Skeletal muscle satellite cell (primary cell): ENCODE results near the gene RTKN2.

Source experiments
- H3K27me3 ChIP-seq: 2 replicates; pipeline ENCODE4 v1.7.0; 2013; ENCODE audit warnings: low read length; ENCODE audit not compliant: control insufficient read depth, insufficient read depth
- H3K36me3 ChIP-seq: 2 replicates; pipeline ENCODE4 v1.7.0; 2013; ENCODE audit warnings: mild to moderate bottlenecking, control low read depth, low read length; ENCODE audit not compliant: insufficient read depth
- H3K4me1 ChIP-seq: 2 replicates; pipeline ENCODE4 v1.7.0; 2013; ENCODE audit warnings: low read length; ENCODE audit not compliant: control insufficient read depth, insufficient read depth
- H3K4me2 ChIP-seq: 2 replicates; pipeline ENCODE4 v1.7.0; 2013; ENCODE audit warnings: mild to moderate bottlenecking, low read length
- H3K4me3 ChIP-seq: 2 replicates; pipeline ENCODE4 v1.7.0; 2013; ENCODE audit warnings: low read length
- H3K9ac ChIP-seq: 2 replicates; pipeline ENCODE4 v1.7.0; 2013; ENCODE audit warnings: mild to moderate bottlenecking, low read depth, low read length, moderate library complexity
- H3K9me3 ChIP-seq: replicated peaks from 2 replicates; pipeline ENCODE4 v1.7.0; 2013; ENCODE audit warnings: mild to moderate bottlenecking, control low read depth, low read length

RTKN2 gene

GRCh38 chr10:62186999-62187675, 81.5 kb downstream of the RTKN2 start:
- Histone ChIP-seq H3K4me2 (no peak overlapping the region), H3K4me3 (no peak overlapping the region), H3K27me3 (no peaks in the 10 kb centered on the region), H3K36me3 (no peaks in the 10 kb centered on the region), H3K4me1 (no peaks in the 10 kb centered on the region), H3K9ac (no peak overlapping the region), H3K9me3 (no peaks in the 10 kb centered on the region)

- H3K27me3 ChIP-seq, result no peaks in the 10 kb centered on the region
- H3K9ac ChIP-seq, result no peak overlapping the region
- no peak overlapping the region for H3K4me3 ChIP-seq
- H3K4me2 ChIP-seq, result no peak overlapping the region
- no peaks in the 10 kb centered on the region for H3K36me3 ChIP-seq
- no peaks in the 10 kb centered on the region for H3K9me3 ChIP-seq
- H3K4me1 ChIP-seq, result no peaks in the 10 kb centered on the region
Measured at GRCh38 chr10:62185919-62186692, 82.5 kb downstream of the RTKN2 start.

GRCh38 chr10:62183857-62184795, 84.5 kb downstream of the RTKN2 start:
- Histone ChIP-seq H3K36me3 (no peaks in the 10 kb centered on the region), H3K4me1 (no peaks in the 10 kb centered on the region), H3K4me2 (no peak overlapping the region), H3K4me3 (no peak overlapping the region), H3K9me3 (no peaks in the 10 kb centered on the region), H3K9ac (no peak overlapping the region), H3K27me3 (no peaks in the 10 kb centered on the region)

GRCh38 chr10:62183442-62183841, 85.2 kb downstream of the RTKN2 start:
- H3K9me3 ChIP-seq, result no peaks in the 10 kb centered on the region
- no peaks in the 10 kb centered on the region for H3K36me3 ChIP-seq
- H3K27me3 ChIP-seq, result no peaks in the 10 kb centered on the region
- no peak overlapping the region for H3K9ac ChIP-seq
- no peaks in the 10 kb centered on the region for H3K4me1 ChIP-seq
- H3K4me3 ChIP-seq, result no peak overlapping the region
- no peak overlapping the region for H3K4me2 ChIP-seq

- Histone ChIP-seq H3K4me3 (no peak overlapping the region), H3K9ac (no peak overlapping the region), H3K9me3 (no peaks in the 10 kb centered on the region), H3K4me1 (no peaks in the 10 kb centered on the region), H3K4me2 (no peak overlapping the region), H3K36me3 (no peaks in the 10 kb centered on the region), H3K27me3 (no peaks in the 10 kb centered on the region)
Measured at GRCh38 chr10:62182595-62182994, 86.0 kb downstream of the RTKN2 start.

- no peaks in the 10 kb centered on the region for H3K4me1 ChIP-seq
- H3K9me3 ChIP-seq, result no peaks in the 10 kb centered on the region
Measured at GRCh38 chr10:62182171-62182570, 86.5 kb downstream of the RTKN2 start.

GRCh38 chr10:62180677-62181076, 88.0 kb downstream of the RTKN2 start:
- no peaks in the 10 kb centered on the region for H3K36me3 ChIP-seq
- no peaks in the 10 kb centered on the region for H3K4me1 ChIP-seq
- H3K9me3 ChIP-seq, result no peaks in the 10 kb centered on the region
- H3K9ac ChIP-seq, result no peak overlapping the region
- H3K4me2 ChIP-seq, result no peak overlapping the region
- H3K27me3 ChIP-seq, result no peaks in the 10 kb centered on the region
- H3K4me3 ChIP-seq, result no peak overlapping the region

More at GRCh38 chr10:62182171-62182570, 86.5 kb downstream of the RTKN2 start:
- Histone ChIP-seq H3K36me3 (no peaks in the 10 kb centered on the region), H3K9ac (no peak overlapping the region), H3K27me3 (no peaks in the 10 kb centered on the region), H3K4me3 (no peak overlapping the region), H3K4me2 (no peak overlapping the region)

GRCh38 chr10:62178568-62178967, 90.1 kb downstream of the RTKN2 start:
- H3K9me3 ChIP-seq, result no peaks in the 10 kb centered on the region
- no peaks in the 10 kb centered on the region for H3K27me3 ChIP-seq
- no peaks in the 10 kb centered on the region for H3K4me1 ChIP-seq
- H3K4me2 ChIP-seq, result no peak overlapping the region
- no peak overlapping the region for H3K9ac ChIP-seq
- no peak overlapping the region for H3K4me3 ChIP-seq
- H3K36me3 ChIP-seq, result no peaks in the 10 kb centered on the region

GRCh38 chr10:62177111-62177510, 91.5 kb downstream of the RTKN2 start:
- no peak overlapping the region for H3K9ac ChIP-seq
- H3K4me2 ChIP-seq, result no peak overlapping the region
- no peaks in the 10 kb centered on the region for H3K4me1 ChIP-seq
- no peaks in the 10 kb centered on the region for H3K36me3 ChIP-seq
- no peak overlapping the region for H3K4me3 ChIP-seq
- H3K9me3 ChIP-seq, result no peaks in the 10 kb centered on the region
- H3K27me3 ChIP-seq, result no peaks in the 10 kb centered on the region

- Histone ChIP-seq H3K9ac (no peak overlapping the region), H3K36me3 (no peaks in the 10 kb centered on the region), H3K9me3 (no peaks in the 10 kb centered on the region), H3K4me3 (no peak overlapping the region), H3K4me1 (no peaks in the 10 kb centered on the region), H3K4me2 (no peak overlapping the region), H3K27me3 (no peaks in the 10 kb centered on the region)
Measured at GRCh38 chr10:62175251-62175650, 93.4 kb downstream of the RTKN2 start.

GRCh38 chr10:62172465-62172864, 96.2 kb downstream of the RTKN2 start:
- Histone ChIP-seq H3K4me3 (no peak overlapping the region), H3K9ac (no peak overlapping the region)

More at GRCh38 chr10:62172465-62172864, 96.2 kb downstream of the RTKN2 start:
- no peaks in the 10 kb centered on the region for H3K9me3 ChIP-seq
- H3K4me1 ChIP-seq, result no peaks in the 10 kb centered on the region
- no peaks in the 10 kb centered on the region for H3K27me3 ChIP-seq
- no peak overlapping the region for H3K4me2 ChIP-seq
- H3K36me3 ChIP-seq, result no peaks in the 10 kb centered on the region
